HEK293 (cell line): Measurements from ENCODE around the gene ZNF311.

ENCODE experiments used
- CTCF ChIA-PET: fragments of 350-600 bp; formaldehyde crosslinking; extraction: SDS; loops from one replicate; lab custom pipeline; 2021; ENCODE audit warnings: antibody characterized with exemption; lab: Yijun Ruan, JAX
- POLR2A ChIA-PET: fragments of 300-600 bp; formaldehyde crosslinking; extraction: SDS; loops from one replicate; lab custom pipeline; 2020; ENCODE audit warnings: antibody characterized with exemption, inconsistent platforms; lab: Yijun Ruan, JAX
- H3K27ac ChIP-seq: fragments of 200-500 bp; sonication (Bioruptor generic); 2 replicates; pipeline ENCODE4 v1.5.1; 2014; ENCODE audit warnings: low read depth, low read length, control low read depth, inconsistent platforms; ENCODE audit errors: extremely low read depth
- H3K36me3 ChIP-seq, 2 experiments: fragments of 200-500 bp in 1 of 2; sonication (Bioruptor generic) in 1 of 2; 1 replicate in 1 of 2; 2 replicates in 1 of 2; pipeline ENCODE4 v1.5.1; 2014 to 2017; ENCODE audit warnings: inconsistent platforms in 2 of 2, low read length in 2 of 2; ENCODE audit not compliant: control insufficient read depth in 2 of 2, insufficient read depth in 1 of 2
- H3K4me1 ChIP-seq: fragments of 200-500 bp; sonication (Bioruptor generic); 2 replicates; pipeline ENCODE4 v1.5.1; 2014; ENCODE audit warnings: mild to moderate bottlenecking, low read length, inconsistent platforms; ENCODE audit not compliant: control insufficient read depth, insufficient read depth
- H3K4me3 ChIP-seq: 2 replicates; pipeline ENCODE4 v1.5.1; 2011; ENCODE audit warnings: low read depth, mild to moderate bottlenecking, control low read depth, low read length, moderate library complexity
- H3K9me3 ChIP-seq: fragments of 200-500 bp; sonication (Bioruptor generic); 2 replicates; pipeline ENCODE4 v1.5.1; 2014; ENCODE audit warnings: low read depth, low read length, inconsistent platforms; ENCODE audit not compliant: control insufficient read depth, insufficient read depth
- HOXA7 ChIP-seq: sonication (generic); formaldehyde crosslinking; IDR thresholded peaks from 2 replicates; pipeline ENCODE4 v1.8.1; 2022; ENCODE audit warnings: missing genetic modification reagents, borderline replicate concordance
- KLF10 ChIP-seq: fragments of 450-650 bp; IDR thresholded peaks from 2 replicates; pipeline ENCODE4 v1.5.1; 2018; ENCODE audit warnings: missing biosample characterization, mild to moderate bottlenecking, missing genetic modification characterization
- SCRT1 ChIP-seq: fragments of 450-650 bp; formaldehyde crosslinking; IDR thresholded peaks from 2 replicates; pipeline ENCODE4 v1.5.1; 2016; ENCODE audit warnings: missing biosample characterization, missing genetic modification characterization, borderline replicate concordance
- SCRT2 ChIP-seq: fragments of 450-650 bp; formaldehyde crosslinking; IDR thresholded peaks from 2 replicates; pipeline ENCODE4 v1.5.1; 2016; ENCODE audit warnings: missing biosample characterization, missing genetic modification characterization
- TRIM28 ChIP-seq: IDR thresholded peaks from 2 replicates; pipeline ENCODE4 v1.6.1; 2011; ENCODE audit warnings: low read length, control low read depth, borderline replicate concordance
- ZBTB17 ChIP-seq: fragments of 450-650 bp; formaldehyde crosslinking; IDR thresholded peaks from 2 replicates; pipeline ENCODE4 v1.5.1; 2016; ENCODE audit warnings: missing biosample characterization, missing genetic modification characterization
- ZFHX2 ChIP-seq: fragments of 450-650 bp; formaldehyde crosslinking; conservative IDR thresholded peaks from 2 replicates; pipeline ENCODE4 v1.5.1; 2016; ENCODE audit warnings: missing biosample characterization, missing genetic modification characterization
- ZNF324 ChIP-seq: fragments of 450-650 bp; formaldehyde crosslinking; IDR thresholded peaks from 2 replicates; pipeline ENCODE4 v1.5.1; 2016; ENCODE audit warnings: missing biosample characterization, missing genetic modification characterization
- ZNF335 ChIP-seq: fragments of 450-650 bp; formaldehyde crosslinking; conservative IDR thresholded peaks from 2 replicates; pipeline ENCODE4 v1.5.1; 2016; ENCODE audit warnings: missing biosample characterization, missing genetic modification characterization
- ZNF391 ChIP-seq: fragments of 450-650 bp; formaldehyde crosslinking; IDR thresholded peaks from 2 replicates; pipeline ENCODE4 v1.5.1; 2016; ENCODE audit warnings: low read depth, missing biosample characterization, missing genetic modification characterization, borderline replicate concordance
- ZNF394 ChIP-seq: fragments of 450-650 bp; formaldehyde crosslinking; IDR thresholded peaks from 2 replicates; pipeline ENCODE4 v1.5.1; 2016; ENCODE audit warnings: missing biosample characterization, missing genetic modification characterization, mild to moderate bottlenecking, moderate library complexity, borderline replicate concordance
- ZNF473 ChIP-seq: fragments of 450-650 bp; formaldehyde crosslinking; IDR thresholded peaks from 2 replicates; pipeline ENCODE4 v1.5.1; 2017; ENCODE audit warnings: missing biosample characterization, missing genetic modification characterization
- ZNF549 ChIP-seq: fragments of 450-650 bp; IDR thresholded peaks from 2 replicates; pipeline ENCODE4 v1.5.1; 2018; ENCODE audit warnings: missing biosample characterization, missing genetic modification characterization, mild to moderate bottlenecking, inconsistent platforms, moderate library complexity
- ZNF664 ChIP-seq: fragments of 450-650 bp; formaldehyde crosslinking; IDR thresholded peaks from 2 replicates; pipeline ENCODE4 v1.5.1; 2016; ENCODE audit warnings: missing biosample characterization, missing genetic modification characterization
- TF ChIP-seq, protein P1 (sequence below): fragments of 450-650 bp; formaldehyde crosslinking; IDR thresholded peaks from 2 replicates; pipeline ENCODE4 v1.5.1; 2016; ENCODE audit warnings: missing biosample characterization, missing genetic modification characterization
- TF ChIP-seq, protein P2 (sequence below): fragments of 450-650 bp; formaldehyde crosslinking; IDR thresholded peaks from 2 replicates; pipeline ENCODE4 v1.5.1; 2017; ENCODE audit warnings: missing biosample characterization, missing genetic modification characterization
- TF ChIP-seq, protein P3 (sequence below): fragments of 450-650 bp; formaldehyde crosslinking; conservative IDR thresholded peaks from 2 replicates; pipeline ENCODE4 v1.5.1; 2016; ENCODE audit warnings: low read depth, missing biosample characterization, missing genetic modification characterization
- TF ChIP-seq, protein P4 (sequence below): fragments of 450-650 bp; formaldehyde crosslinking; IDR thresholded peaks from 2 replicates; pipeline ENCODE4 v1.5.1; 2016; ENCODE audit warnings: missing biosample characterization, missing genetic modification characterization

Gene ZNF311

DNA sequence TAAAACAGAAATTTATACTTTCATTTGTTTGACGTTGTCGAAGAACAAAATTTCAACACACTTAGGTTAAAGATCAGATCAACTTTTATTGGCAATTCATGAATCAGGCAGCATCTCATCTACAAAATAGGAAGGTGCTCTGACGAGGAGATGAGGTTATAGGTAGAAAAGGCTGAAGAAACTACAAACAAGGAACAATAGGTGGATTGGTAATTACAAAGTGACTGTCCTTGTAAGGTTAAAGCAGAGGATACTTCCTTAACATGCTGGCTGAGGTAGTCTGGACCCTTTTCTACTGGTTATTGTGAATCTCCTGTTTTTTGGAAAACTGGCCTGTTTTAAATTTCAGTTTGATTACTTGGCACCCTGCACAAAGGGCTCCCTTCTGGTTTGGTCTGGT, 48.8 kb downstream of the ZNF311 start:
- TF ChIP-seq, protein P1, sequence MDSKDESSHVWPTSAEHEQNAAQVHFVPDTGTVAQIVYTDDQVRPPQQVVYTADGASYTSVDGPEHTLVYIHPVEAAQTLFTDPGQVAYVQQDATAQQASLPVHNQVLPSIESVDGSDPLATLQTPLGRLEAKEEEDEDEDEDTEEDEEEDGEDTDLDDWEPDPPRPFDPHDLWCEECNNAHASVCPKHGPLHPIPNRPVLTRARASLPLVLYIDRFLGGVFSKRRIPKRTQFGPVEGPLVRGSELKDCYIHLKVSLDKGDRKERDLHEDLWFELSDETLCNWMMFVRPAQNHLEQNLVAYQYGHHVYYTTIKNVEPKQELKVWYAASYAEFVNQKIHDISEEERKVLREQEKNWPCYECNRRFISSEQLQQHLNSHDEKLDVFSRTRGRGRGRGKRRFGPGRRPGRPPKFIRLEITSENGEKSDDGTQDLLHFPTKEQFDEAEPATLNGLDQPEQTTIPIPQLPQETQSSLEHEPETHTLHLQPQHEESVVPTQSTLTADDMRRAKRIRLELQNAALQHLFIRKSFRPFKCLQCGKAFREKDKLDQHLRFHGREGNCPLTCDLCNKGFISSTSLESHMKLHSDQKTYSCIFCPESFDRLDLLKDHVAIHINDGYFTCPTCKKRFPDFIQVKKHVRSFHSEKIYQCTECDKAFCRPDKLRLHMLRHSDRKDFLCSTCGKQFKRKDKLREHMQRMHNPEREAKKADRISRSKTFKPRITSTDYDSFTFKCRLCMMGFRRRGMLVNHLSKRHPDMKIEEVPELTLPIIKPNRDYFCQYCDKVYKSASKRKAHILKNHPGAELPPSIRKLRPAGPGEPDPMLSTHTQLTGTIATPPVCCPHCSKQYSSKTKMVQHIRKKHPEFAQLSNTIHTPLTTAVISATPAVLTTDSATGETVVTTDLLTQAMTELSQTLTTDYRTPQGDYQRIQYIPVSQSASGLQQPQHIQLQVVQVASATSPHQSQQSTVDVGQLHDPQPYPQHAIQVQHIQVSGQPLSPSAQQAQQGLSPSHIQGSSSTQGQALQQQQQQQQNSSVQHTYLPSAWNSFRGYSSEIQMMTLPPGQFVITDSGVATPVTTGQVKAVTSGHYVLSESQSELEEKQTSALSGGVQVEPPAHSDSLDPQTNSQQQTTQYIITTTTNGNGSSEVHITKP (tag by site-specific recombination): no peak
- TF ChIP-seq ZNF549: peak; percentile 93
- TF ChIP-seq, all 188 proteins: peak for 1
- H3K4me3 ChIP-seq: no peak overlapping the region
- H3K36me3 ChIP-seq: no peaks in the 10 kb centered on the region
- no peaks in the 10 kb centered on the region for H3K9me3 ChIP-seq
- H3K4me1 ChIP-seq: peaks cover 3% of the 10 kb centered on the region
- ChIA-PET CTCF (interaction anchor here (0.6 to 0.9 kb wide), 2 partner anchors 24 to 900 kb away, joined by 3 read pairs; no protein-coding TSS in a partner anchor), POLR2A (no interaction called here)
- H3K27ac ChIP-seq: no peak overlapping the region

DNA sequence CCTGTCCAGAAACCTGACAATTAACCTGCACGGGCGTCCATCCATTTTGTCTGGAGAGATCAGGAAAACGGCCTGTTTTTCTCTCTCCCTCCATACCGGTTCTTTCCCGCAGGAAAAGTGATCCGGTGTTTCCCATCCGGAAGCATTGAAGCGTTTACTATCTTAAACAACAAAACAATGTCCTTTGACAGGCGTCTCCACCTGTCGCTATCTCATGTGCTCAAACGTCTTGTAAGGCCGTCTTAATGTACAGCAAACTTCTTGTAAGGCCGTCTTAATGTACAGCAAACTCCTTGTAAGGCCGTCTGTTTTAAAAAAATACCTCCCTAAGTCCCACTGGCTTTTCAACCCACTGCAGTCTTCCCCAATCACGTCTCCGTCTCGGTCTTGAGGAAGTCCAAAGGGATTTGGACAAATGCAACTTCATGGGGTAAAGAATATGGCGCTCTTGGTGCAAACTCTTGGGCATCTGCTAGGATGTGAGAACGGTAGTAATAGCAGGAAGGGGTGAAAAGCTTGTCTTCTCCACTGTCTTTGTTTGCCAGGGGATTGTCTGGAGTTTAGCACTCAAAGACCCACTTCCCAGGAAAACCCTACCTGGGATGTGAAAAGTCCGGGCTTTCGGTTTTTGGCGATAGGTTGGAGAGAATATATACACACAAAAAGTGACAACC, 51.4 kb downstream of the ZNF311 start:
- peaks cover 3% of the 10 kb centered on the region for H3K4me1 ChIP-seq
- H3K4me3 ChIP-seq: peak overlapping the region; percentile 65
- peak overlapping the region; percentile 26; the same call in 1 of the 2 replicates for H3K27ac ChIP-seq
- no peaks in the 10 kb centered on the region for H3K9me3 ChIP-seq
- no peaks in the 10 kb centered on the region for H3K36me3 ChIP-seq
- ChIA-PET POLR2A (interaction anchor here (1.0 to 2.2 kb wide), 5 partner anchors 12 to 62 kb away, joined by 3 to 7 read pairs (median 3); no protein-coding TSS in a partner anchor), CTCF (interaction anchor here (0.9 kb wide), 1 partner anchor 10 kb away, joined by 4 read pairs; no protein-coding TSS in a partner anchor)
- no peak for TF ChIP-seq TRIM28
- TF ChIP-seq SCRT2 (tag by site-specific recombination): peak; percentile 92
- no peak for TF ChIP-seq HOXA7 (CRISPR knock-in tag)
- no peak for TF ChIP-seq ZNF664 (tag by site-specific recombination)
- no peak for TF ChIP-seq ZBTB17 (tag by site-specific recombination)
- no peak for TF ChIP-seq ZNF394 (tag by site-specific recombination)
- TF ChIP-seq, protein P2, sequence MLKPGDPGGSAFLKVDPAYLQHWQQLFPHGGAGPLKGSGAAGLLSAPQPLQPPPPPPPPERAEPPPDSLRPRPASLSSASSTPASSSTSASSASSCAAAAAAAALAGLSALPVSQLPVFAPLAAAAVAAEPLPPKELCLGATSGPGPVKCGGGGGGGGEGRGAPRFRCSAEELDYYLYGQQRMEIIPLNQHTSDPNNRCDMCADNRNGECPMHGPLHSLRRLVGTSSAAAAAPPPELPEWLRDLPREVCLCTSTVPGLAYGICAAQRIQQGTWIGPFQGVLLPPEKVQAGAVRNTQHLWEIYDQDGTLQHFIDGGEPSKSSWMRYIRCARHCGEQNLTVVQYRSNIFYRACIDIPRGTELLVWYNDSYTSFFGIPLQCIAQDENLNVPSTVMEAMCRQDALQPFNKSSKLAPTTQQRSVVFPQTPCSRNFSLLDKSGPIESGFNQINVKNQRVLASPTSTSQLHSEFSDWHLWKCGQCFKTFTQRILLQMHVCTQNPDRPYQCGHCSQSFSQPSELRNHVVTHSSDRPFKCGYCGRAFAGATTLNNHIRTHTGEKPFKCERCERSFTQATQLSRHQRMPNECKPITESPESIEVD (tag by site-specific recombination): no peak
- no peak for TF ChIP-seq ZNF473 (tag by site-specific recombination)
- TF ChIP-seq SCRT1: no peak
- TF ChIP-seq, protein P1 (tag by site-specific recombination): peak; percentile 58
- TF ChIP-seq ZFHX2 (tag by site-specific recombination): no peak
- no peak for TF ChIP-seq ZNF324 (tag by site-specific recombination)
- TF ChIP-seq ZNF335 (tag by site-specific recombination): peak; percentile 51; the same call in 1 of the 2 replicates
- TF ChIP-seq, protein P3, sequence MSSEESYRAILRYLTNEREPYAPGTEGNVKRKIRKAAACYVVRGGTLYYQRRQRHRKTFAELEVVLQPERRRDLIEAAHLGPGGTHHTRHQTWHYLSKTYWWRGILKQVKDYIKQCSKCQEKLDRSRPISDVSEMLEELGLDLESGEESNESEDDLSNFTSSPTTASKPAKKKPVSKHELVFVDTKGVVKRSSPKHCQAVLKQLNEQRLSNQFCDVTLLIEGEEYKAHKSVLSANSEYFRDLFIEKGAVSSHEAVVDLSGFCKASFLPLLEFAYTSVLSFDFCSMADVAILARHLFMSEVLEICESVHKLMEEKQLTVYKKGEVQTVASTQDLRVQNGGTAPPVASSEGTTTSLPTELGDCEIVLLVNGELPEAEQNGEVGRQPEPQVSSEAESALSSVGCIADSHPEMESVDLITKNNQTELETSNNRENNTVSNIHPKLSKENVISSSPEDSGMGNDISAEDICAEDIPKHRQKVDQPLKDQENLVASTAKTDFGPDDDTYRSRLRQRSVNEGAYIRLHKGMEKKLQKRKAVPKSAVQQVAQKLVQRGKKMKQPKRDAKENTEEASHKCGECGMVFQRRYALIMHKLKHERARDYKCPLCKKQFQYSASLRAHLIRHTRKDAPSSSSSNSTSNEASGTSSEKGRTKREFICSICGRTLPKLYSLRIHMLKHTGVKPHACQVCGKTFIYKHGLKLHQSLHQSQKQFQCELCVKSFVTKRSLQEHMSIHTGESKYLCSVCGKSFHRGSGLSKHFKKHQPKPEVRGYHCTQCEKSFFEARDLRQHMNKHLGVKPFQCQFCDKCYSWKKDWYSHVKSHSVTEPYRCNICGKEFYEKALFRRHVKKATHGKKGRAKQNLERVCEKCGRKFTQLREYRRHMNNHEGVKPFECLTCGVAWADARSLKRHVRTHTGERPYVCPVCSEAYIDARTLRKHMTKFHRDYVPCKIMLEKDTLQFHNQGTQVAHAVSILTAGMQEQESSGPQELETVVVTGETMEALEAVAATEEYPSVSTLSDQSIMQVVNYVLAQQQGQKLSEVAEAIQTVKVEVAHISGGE (tag by site-specific recombination): peak; percentile 74
- TF ChIP-seq, protein P4, sequence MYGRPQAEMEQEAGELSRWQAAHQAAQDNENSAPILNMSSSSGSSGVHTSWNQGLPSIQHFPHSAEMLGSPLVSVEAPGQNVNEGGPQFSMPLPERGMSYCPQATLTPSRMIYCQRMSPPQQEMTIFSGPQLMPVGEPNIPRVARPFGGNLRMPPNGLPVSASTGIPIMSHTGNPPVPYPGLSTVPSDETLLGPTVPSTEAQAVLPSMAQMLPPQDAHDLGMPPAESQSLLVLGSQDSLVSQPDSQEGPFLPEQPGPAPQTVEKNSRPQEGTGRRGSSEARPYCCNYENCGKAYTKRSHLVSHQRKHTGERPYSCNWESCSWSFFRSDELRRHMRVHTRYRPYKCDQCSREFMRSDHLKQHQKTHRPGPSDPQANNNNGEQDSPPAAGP (tag by site-specific recombination): no peak
- TF ChIP-seq KLF10 (tag by site-specific recombination): no peak
- no peak for TF ChIP-seq ZNF391 (tag by site-specific recombination)
